GM19372 (cell line): ENCODE results near the gene MYH7.

Experiments
- ATAC-seq: cut with Tn5 transposase; IDR thresholded peaks from one replicate; pipeline ENCODE4 v1.9.1; 2021; ENCODE audit warnings: mild to moderate bottlenecking, low read depth, moderate library complexity; ENCODE audit not compliant: unreplicated experiment

MYH7 gene

DNA sequence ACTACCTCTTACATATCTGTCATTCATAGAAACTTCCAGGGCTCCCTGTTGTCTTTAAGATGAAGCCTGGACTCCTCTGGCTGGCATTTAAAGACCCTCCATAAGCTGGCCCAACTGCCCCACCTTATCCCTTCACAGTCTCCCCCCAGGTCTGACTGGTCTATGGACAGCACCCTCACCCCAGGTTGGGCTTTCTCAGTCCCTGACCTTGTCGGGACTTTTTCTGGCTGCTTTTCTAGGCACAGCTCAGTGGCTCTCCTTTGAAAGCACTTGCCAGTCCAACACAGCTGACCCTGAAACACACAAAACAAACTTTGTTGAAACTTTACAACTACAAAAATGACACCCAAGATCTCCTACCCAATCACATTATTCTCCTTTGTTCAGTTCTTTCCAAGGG is 13.9 kb upstream of the MYH7 start:
- no peak for ATAC-seq

DNA sequence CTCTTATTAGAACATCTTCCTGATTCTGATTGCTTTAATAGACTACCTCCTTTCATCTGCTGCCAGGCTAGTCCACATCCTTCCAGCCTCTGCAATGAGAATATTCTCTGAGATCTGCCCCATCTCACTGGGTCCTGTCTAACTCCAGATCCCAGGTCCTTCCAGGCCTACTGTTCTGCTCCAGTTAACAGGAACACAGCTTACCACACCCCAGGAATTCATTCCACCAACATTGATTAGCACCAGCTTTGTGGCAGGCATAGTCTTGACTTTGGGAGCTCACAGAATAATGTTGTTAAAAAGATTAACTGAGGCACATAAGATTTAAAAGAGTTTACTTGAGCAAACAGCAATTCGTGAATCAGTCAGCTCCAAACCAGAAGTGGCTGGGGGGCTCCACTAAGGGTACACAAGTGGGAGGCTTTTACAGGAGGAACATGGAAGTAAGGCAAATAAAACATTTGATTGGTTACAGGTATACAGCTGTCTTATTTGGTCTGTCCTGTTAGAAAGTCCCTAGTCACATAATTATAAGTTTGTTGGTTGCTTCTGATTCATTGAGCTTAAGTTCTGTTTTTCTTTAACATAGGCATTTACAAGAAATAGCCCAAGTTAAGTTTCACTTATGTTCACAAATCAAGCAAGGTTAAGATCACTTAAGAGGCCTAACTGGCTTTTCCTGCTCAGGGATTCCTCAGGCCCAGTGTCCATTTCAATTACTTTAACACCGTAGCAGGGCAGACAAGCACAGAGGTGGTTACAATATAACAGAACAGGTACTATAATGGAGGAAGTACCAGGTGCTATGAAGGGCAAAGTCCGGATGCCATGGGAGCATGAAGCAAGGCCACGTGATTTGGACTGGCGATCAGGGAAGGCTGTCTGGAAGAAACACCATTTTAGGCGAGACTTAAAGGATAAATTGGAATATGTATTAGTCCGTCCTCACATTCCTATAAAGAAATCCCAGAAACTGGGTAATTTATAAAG is 12.2 kb upstream of the MYH7 start:
- no peak for ATAC-seq

DNA sequence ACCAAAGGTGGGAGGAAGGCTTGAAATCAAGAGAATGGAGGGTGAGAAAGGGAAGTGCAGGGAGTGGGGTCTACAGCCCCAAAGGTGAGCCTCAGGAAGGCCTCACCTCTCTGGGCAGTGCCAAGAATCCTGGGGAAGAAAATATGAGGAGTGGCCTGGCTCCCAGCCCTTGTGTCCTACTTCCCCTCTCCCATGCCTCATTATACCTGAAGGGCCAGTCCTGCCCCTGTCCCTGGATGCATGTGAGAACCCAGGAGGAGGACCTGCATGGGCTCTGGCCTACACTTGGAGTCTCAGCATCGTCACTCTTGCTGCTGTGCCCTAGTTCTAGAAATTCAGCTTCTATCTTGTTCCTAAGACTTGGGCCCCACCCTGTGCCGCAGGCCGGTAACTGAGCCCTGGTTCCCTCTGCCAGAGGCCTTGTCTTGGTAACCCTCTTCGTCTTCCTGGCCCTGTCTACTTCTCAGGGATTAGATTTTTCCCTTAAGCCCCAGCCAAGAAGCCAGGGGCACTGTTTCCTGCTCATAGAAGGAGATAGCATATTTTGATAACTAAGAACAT is 10.9 kb upstream of the MYH7 start:
- ATAC-seq = no peak

DNA sequence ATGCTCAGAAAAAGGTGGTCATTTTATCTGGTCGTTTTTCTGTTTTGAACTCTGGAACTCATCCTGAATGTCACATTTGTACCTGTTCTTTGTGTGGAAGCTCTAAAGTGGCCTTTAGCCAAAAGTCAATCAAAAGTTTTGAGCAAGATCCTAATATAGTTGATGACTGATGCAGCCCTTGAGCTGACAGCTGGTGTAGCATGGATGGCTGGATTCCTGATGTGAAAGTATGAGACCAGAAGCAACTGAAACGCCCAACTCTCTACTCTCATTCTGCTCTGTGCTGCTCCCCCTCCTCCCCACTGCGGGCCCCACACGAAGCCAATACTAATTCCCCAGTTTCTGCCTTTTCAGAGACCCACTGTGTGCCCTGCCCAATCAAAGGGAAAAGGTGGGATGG is 10.3 kb upstream of the MYH7 start:
- ATAC-seq = no peak

DNA sequence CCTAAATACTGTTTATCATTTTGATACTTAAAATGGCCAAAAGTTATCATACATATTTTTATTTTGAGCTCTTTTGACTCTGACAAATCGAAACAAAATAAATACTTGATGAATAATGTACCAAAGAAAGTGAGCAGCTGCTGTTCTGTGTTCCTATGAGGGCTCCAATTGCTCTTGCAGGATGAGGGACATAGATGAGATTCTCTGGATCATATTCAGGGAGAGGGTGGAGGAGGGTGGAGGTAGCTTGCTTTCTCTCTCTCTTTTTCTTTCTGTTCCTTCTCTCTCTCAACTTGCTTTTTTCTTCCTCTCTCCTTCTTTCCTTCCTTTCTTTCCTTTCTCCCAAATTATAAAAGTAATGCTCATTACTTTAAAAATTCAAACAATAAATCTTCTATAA is 8.9 kb upstream of the MYH7 start:
- no peak for ATAC-seq

DNA sequence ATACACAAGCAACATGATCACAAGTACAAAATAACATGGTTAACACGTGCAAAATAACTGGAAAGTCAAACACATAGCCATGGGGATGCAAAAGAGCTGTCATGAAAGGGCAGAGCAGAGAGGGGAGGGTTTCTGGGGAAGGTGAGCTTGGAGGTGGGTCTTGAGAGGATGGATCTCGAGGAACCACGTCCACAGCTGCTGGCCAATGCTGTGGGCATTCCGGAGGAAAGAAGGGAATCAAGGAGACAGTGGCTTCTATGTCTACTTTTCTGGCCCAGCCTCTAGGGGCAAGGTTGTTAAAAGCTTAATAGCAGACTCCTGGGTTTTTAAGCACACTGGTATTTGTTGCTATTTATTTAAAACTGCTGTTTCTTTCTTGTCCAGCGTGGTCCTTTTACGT is 8.4 kb upstream of the MYH7 start:
- no peak for ATAC-seq

DNA sequence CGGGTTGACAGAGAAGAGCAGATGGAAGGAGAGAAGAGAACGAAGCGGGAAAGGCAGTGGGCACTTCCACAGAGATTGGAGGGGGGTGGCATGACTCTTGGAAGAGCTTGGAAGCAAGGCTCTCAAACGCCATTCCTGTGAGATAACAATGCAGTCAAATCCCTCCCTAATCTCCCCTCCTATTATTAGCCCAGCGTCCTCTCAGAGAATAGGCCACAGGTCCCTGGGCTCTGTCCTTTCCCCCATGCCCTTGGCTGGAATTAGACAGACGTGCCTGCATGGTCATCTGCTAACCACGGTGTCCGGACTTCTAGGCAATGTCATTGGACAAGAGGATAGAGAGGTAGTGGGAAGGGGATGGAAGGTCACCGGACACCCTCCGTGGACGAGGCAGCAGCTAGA is 8.0 kb upstream of the MYH7 start:
- ATAC-seq = no peak

DNA sequence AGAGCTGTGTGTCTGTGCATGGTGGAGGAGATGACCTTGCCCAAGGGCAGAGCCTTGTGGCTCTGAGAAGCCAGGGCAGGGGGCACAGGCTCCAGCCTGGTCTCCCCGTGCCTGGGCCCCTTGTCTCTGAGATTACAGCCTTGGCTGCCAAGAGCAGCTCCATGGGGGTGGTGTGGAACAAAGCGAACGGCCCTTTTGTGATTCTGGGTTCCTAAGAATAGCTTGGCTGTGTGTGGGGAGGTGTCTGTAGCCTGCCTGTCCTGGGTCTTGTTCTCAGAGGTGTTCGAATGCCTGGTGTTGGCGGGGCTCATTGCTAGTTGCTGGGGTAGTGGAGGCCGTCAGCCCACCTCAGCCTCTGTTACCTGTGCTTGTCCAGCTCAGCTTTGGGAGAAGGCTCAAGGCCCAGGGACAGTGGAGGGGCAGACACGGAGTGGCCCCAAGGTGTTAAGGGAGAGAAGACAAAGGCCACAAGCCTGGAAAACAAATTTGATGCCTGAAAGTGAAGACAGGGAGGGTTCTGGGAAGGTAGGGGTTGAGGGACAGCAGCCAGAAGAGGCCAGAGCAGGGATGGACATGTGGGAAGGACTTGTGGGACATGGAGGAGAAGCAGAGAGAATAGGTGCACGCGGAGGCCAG is 7.4 kb upstream of the MYH7 start:
- ATAC-seq = no peak

DNA sequence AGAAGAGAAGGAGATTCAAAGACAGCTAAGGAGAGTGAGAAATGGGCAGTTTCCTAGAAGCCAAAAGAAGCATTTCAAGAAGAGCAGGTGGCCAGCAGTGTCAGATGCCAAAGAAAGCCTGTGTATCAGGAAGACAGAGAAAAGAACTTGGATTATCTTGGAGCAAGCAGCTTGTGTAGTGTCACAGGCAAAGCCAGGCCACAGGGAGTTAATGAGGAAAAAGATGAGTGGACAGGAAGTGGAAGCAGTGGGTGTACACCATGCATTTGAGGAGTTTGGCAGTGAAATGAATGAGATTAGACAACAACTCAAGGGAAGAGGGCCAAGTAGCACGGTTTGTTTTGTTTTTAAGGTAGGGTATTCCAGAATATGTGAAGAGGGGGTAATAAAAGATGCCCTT is 5.6 kb upstream of the MYH7 start:
- no peak for ATAC-seq

DNA sequence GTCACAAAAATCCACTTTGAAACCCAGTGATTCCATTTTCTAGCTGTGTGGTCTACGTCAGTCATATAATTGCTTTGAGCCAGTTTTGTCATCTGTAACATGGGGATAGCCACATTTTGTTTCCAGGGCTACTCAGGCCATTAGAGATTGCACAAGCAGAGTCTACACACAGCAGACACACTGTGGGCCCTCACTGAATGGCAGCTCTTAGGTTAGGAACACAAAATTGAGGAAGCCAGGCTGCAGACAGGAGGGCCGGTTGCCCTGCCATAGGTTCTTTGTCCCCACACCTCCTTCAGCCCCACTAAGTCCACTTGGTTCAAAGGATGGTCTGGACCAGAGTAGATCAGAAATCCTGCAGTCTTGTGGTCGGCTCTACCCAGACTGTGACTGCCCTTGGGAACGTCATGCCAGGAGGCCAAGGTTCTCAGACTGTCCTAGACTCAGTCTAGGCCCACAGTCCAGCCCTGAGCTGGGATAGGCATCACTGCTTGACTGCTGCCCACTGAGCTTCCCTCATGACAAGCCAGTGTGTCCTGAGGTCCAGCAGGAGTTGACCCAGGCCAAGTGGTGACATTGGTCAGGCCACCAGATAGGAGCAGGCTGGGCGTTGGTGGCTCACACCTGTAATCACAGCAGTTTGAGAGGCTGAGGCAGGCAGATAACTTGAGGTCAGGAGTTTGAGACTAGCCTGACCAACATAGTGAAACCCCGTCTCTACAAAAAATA is 3.8 kb upstream of the MYH7 start:
- no peak for ATAC-seq

DNA sequence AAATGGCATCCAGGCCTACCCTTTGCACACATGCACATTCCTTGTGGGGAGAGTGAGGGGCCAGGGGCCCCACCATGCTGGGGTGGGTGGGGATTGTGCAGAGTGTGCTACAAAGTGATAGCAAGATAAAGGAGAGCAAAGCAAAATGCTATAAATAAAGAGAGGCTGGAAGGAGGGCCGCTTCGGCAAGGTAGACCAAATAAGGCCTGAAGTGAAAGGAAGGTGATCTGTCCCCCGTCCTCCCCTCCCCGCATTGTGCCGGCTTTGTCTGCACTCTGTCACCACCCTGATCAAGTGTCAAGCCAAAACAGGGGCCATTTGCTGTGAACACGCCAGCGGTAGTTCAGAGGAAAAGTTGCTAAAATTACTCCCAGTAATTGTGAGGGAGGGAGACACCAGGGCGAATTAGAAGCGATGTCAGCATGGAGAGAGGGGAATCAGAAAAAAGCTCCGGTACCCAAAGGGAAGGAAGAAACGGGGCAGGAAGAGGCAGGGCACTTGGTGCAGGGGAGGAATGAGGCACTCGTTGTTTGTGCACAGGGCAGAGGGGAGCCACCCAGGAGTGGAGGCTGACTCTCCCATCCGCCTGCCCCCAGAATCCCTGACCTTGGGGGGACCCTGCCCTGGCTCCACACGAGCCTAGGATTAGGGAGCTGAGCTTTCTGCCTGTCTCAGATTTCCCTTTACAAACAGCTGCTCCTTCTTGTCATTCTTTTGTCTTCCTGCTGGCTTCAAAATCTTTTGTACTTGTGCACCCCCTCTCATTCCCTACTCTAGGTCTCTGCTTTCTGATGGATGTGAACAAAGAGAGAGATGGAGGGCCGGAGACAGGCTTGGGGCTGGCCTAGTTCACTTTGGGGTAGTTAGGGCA is 2.9 kb upstream of the MYH7 start:
- ATAC-seq = no peak

DNA sequence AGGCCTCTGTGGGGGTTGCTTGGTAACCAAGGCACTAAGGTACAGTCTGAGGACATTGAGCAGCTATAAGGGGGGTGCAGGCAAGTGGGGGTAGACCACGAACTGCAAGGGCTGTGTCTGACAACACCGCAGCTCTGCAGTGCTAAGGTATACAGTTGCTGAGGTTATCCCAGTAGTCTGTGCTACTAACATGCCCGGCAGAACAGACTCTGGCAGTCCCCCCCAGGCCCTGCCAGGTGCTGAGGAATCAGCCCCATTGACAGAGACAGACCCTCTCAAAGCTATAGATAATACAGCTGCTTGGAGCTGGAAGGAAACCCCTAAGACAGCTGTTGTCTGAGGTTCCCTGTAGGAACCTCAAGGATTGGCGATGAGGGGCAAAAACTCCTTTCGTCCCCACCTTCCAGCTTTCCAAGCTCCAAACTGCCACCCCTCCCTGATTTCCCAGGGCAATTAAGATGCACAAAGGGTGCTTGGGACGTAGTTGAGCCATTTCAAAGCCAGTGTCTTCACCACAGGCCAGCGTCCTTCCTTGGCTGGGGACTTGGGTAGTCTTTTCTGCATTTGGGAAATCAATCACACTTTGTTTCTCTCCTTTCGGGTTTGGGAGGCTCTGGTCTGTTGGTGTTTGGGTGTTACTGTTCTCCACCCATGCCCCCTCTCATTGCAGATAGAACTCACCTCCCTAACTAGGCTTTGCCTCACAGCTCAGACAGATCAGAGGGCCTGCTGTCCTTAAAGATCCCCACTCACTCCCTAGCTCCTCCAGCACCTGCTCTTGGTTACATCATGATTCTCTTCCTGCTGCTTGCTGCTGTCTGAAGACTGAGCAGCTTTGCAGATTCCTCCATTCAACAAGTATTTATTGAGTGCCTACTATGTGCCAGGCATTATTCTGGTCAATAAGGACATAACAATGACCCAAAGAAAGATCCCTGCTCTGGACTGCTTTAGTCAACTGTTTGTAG is 2.0 kb upstream of the MYH7 start:
- ATAC-seq = no peak

DNA sequence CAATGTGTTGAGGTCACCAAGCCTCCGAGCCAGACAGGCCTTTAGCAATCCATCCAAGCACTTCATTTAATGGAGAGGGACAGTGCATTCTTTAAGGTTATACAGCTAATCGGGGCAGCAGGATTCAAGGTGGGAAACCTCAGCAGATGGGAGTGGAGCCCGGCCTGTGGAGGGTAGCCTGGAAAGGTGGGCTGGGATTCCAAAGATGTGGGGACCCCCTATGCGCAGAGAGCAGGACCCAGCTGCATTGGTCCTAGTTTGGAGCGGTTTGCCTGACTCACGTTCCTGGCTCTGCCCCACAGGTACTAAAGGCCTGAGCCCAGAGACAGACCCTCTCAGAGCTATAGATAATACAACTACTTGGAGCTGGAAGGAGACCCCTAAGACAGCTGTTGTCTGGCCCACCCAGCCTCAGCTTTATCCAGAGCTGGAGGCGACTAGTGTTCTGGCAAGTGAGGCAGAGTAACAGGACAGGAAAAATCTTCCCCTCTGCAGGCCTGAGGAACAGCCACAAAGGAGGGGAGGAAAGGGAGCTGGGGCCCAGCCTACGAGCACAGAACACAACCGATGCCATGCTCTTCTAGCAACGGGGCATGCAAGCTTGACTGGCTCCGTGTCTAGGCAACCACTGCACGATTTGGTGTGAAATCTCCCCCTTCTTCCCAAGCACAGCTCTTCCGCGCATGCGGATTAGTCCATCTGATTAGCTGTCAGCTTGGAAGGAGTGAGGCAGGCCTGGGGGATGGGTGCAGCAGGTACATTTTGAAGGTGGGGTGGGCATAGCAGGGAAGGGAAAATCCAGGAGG is 1.1 kb upstream of the MYH7 start:
- ATAC-seq = no peak

DNA sequence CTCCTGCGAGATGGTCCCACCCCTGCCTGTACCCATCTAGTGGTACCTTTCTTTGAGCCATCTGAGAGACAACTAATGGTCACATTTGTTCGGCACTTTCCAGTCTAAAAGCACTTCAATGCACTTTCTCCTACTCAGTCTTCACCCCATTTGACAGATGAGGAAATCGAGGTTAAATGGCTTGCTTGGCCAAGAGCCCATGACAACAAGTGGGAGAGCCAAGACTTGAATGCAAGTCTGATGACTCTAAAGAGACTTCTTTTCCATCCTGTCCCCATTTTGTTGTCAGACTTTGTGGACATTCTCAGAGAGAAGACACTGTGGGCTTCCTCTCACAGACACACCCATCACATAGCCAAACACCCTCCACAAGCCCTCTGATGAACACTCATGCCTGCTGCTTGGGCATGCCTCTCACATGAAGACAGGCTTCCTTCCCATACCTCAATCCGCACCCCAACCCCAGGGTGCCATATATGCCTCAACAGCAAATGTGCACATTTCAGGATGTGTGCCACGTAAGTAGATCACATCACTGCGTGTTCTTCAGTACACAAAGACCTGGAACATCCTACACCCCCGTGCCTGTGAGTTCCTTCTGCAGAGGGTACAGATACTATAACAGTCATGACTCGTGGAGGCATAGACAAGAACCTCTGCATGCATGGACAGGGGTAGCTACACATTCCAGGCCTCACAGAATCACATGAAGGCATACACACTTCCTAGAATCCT is 805 bp downstream of the MYH7 start:
- no peak for ATAC-seq

DNA sequence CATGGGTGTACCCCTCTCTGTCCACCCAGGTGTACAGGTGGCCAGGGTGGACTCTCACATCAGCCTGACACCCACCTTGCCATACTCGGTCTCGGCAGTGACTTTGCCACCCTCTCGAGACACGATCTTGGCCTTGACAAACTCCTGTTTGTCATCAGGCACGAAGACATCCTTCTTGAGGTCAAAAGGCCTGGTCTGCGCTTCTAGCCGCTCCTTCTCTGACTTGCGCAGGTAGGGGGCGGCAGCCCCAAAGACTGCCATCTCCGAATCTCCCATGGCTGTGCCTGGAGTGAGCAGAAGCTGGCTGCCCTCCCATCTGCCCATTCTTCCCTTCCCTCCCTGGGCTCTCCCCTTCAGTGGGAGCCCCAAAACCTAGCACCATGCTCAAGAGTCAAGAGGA is 2.0 kb downstream of the MYH7 start:
- no peak for ATAC-seq

DNA sequence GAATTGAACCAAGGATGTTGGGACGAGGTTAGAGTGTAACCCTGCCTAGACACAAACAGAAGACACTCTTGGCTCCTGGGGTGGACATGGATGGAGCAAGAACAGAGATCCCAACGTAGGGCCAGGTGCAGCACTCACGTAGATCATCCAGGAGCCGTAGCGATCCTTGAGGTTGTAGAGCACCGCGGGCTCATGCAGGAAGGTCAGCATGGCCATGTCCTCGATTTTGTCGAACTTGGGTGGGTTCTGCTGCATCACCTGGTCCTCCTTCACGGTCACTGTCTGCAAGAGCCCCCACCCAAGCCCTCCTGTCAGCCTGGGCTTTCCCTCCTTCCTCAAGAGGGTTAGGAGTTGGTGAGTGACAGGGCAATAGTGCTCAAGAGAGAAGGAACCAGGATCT is 2.5 kb downstream of the MYH7 start:
- ATAC-seq = no peak

DNA sequence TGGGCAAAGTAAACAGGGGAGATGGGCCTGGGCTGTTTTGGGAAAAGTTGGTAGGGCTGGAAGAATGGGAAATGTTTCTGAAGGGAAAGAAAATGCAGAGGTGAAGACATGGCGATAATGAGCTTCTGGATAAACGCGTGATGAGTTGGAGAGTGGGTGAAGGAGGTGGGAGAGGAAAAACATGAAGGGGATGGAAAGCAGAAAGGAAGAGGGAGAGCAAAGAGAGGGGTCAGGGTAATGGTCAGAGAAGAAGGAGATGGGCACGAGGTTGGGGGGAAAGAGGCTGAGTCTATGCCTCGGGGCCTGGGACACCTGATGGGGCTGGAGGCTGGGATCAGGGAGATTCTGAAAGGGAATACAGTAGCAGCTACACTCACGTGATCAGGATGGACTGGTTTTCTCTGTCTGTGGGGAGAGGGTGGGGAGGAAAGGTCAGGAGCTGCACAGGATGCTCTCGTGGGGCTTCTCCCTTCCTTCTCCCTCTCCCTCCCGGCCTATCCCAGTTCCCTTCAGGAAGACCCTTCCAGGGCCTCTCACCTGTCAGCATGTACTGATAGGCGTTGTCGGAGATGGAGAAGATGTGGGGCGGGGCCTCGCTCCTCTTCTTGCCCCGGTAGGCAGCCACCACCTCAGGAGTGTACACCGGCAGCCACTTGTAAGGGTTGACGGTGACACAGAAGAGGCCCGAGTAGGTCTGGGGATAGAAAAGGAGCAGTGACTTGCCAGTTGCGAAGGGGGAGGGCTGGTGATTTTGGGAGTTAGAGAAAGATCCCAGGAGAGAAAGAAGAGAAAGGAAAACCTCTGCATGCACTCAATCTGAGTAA is 3.1 kb downstream of the MYH7 start:
- ATAC-seq = no peak
